PC-9 (cell line): Measurements from ENCODE around the gene XPC. TPM values are rescaled to one million over a fixed set of nuclear protein-coding genes. Genes with fewer than 3 reads are reported as not detected.

Experiments used
- BruUV-seq: library from RNA; stranded (reverse); fragments of 400-500 nt; replicated peaks from 2 replicates; lab custom pipeline; 2021; lab: Mats Ljungman, UMichigan
- CTCF ChIA-PET: fragments of 300-600 bp; sonication (Branson Sonifier 250); formaldehyde crosslinking; loops from one replicate; lab custom pipeline; 2022; ENCODE audit warnings: antibody characterized with exemption; lab: Charles Lee
- POLR2A ChIA-PET: fragments of 300-600 bp; sonication (Branson Sonifier 250); formaldehyde crosslinking; loops from one replicate; lab custom pipeline; 2022; ENCODE audit warnings: antibody characterized with exemption; ENCODE audit not compliant: unreplicated experiment; lab: Charles Lee
- DNase-seq, 2 experiments: peaks; one replicate each; pipeline versions ENCODE4 v3.0.0 to v3.0.0-alpha.2; 2015 to 2022; ENCODE audit warnings: mixed read lengths in 1 of 2
- H2AFZ ChIP-seq: fragments of 200-600 bp; sonication (generic); 2 replicates; pipeline ENCODE4 v1.8.1; 2017; ENCODE audit warnings: antibody characterized with exemption
- H3F3A ChIP-seq: fragments of 200-600 bp; sonication (generic); 2 replicates; pipeline ENCODE4 v1.8.1; 2017; ENCODE audit warnings: antibody characterized with exemption, mild to moderate bottlenecking, low read depth; ENCODE audit not compliant: insufficient read depth
- H3K27ac ChIP-seq: fragments of 200-600 bp; sonication (generic); 2 replicates; pipeline ENCODE4 v1.6.1; 2016; ENCODE audit warnings: mixed run types
- H3K27me3 ChIP-seq: fragments of 200-600 bp; sonication (generic); 2 replicates; pipeline ENCODE4 v1.6.1; 2016; ENCODE audit warnings: low read depth, mixed run types; ENCODE audit not compliant: insufficient read depth
- H3K36me3 ChIP-seq: fragments of 200-600 bp; sonication (generic); 2 replicates; pipeline ENCODE4 v1.6.1; 2016; ENCODE audit warnings: low read depth, mixed run types
- H3K4me1 ChIP-seq: fragments of 200-600 bp; sonication (generic); replicated peaks from 2 replicates; pipeline ENCODE4 v1.6.1; 2016; ENCODE audit warnings: mixed run types; ENCODE audit not compliant: insufficient read depth
- H3K4me2 ChIP-seq: fragments of 200-600 bp; sonication (generic); 2 replicates; pipeline ENCODE4 v1.6.1; 2017; ENCODE audit warnings: mixed run types
- H3K4me3 ChIP-seq: fragments of 200-600 bp; sonication (generic); 2 replicates; pipeline ENCODE4 v1.6.1; 2016; ENCODE audit warnings: mixed run types
- H3K79me2 ChIP-seq: fragments of 200-600 bp; sonication (generic); 2 replicates; pipeline ENCODE4 v1.6.1; 2017; ENCODE audit warnings: low read depth, mixed run types
- H3K9me2 ChIP-seq: fragments of 200-600 bp; sonication (generic); 2 replicates; pipeline ENCODE4 v1.8.1; 2017; ENCODE audit warnings: mild to moderate bottlenecking; ENCODE audit not compliant: insufficient read depth
- H3K9me3 ChIP-seq: fragments of 200-600 bp; sonication (generic); 2 replicates; pipeline ENCODE4 v1.8.1; 2016; ENCODE audit warnings: low read depth; ENCODE audit not compliant: insufficient read depth
- H4K20me1 ChIP-seq: fragments of 200-600 bp; sonication (generic); 2 replicates; pipeline ENCODE4 v1.8.1; 2017; ENCODE audit not compliant: insufficient read depth
- CTCF ChIP-seq: fragments of 200-600 bp; sonication (generic); conservative IDR thresholded peaks from 2 replicates; pipeline ENCODE4 v1.6.1; 2017; ENCODE audit warnings: mixed run types, antibody characterized with exemption, mild to moderate bottlenecking, moderate library complexity
- EZH2 ChIP-seq: fragments of 200-600 bp; sonication (generic); IDR thresholded peaks from 2 replicates; pipeline ENCODE4 v1.8.0; 2017; ENCODE audit warnings: antibody characterized with exemption, low read depth
- intact Hi-C: fragments of 100-400 bp; cut with micrococcal nuclease; formaldehyde crosslinking; loops from one replicate; pipeline ENCODE4 v1.10.0; 2022; ENCODE audit not compliant: unreplicated experiment
- total RNA-seq: library from RNA; stranded (reverse); gene quantifications from 2 replicates; pipeline ENCODE4 v1.2.3, GENCODE V29; 2021

Gene XPC
- total RNA-seq, 1 experiment from 2014 or later: 27.1 TPM

GRCh38 chr3:14138878-14139655 lies 39.3 kb downstream of the XPC start:
- no peaks in the 10 kb centered on the region for H4K20me1 ChIP-seq
- H2AFZ ChIP-seq: no peak overlapping the region
- H3F3A ChIP-seq: peaks cover 39% of the 10 kb centered on the region
- H3K4me3 ChIP-seq: no peak overlapping the region
- no TSS peak for BruUV-seq
- POLR2A ChIA-PET: no interaction called here
- no peak for DNase-seq
- no peak overlapping the region for H3K27ac ChIP-seq
- H3K4me2 ChIP-seq: no peak overlapping the region
- H3K36me3 ChIP-seq: peaks cover 21% of the 10 kb centered on the region
- no peaks in the 10 kb centered on the region for H3K9me2 ChIP-seq
- intact Hi-C loops: no loop called here
- H3K4me1 ChIP-seq: peaks cover 35% of the 10 kb centered on the region
- H3K79me2 ChIP-seq: no peaks in the 10 kb centered on the region
- no peaks in the 10 kb centered on the region for H3K9me3 ChIP-seq
- TF ChIP-seq CTCF: no peak
- no peak for TF ChIP-seq EZH2
- CTCF ChIA-PET: no interaction called here
- H3K27me3 ChIP-seq: no peaks in the 10 kb centered on the region

GRCh38 chr3:14138109-14138877 lies 40.1 kb downstream of the XPC start:
- Histone ChIP-seq H3K4me1 (peaks cover 27% of the 10 kb centered on the region), H3K27me3 (no peaks in the 10 kb centered on the region), H2AFZ (no peak overlapping the region), H3K4me2 (no peak overlapping the region), H3K4me3 (no peak overlapping the region), H4K20me1 (no peaks in the 10 kb centered on the region), H3K9me3 (no peaks in the 10 kb centered on the region), H3K36me3 (peaks cover 20% of the 10 kb centered on the region), H3F3A (peaks cover 31% of the 10 kb centered on the region), H3K27ac (no peak overlapping the region), H3K9me2 (no peaks in the 10 kb centered on the region), H3K79me2 (no peaks in the 10 kb centered on the region)
- POLR2A ChIA-PET: no interaction called here
- TF ChIP-seq EZH2 (no peak), CTCF (no peak)
- DNase-seq: no peak
- CTCF ChIA-PET: no interaction called here
- BruUV-seq: no TSS peak
- intact Hi-C loops: no loop called here

- no peak overlapping the region for H3K4me3 ChIP-seq
- H4K20me1 ChIP-seq: no peaks in the 10 kb centered on the region
- POLR2A ChIA-PET: interaction anchor here (1.0 kb wide), 1 partner anchor 13 kb away, joined by 5 read pairs; the partner anchor contains the start of genes CHCHD4 and TMEM43
- no peak for DNase-seq
- no peaks in the 10 kb centered on the region for H3K79me2 ChIP-seq
- H3K4me1 ChIP-seq: peaks cover 18% of the 10 kb centered on the region
- H3K27ac ChIP-seq: no peak overlapping the region
- CTCF ChIA-PET: no interaction called here
- no TSS peak for BruUV-seq
- no peaks in the 10 kb centered on the region for H3K9me2 ChIP-seq
- TF ChIP-seq EZH2 (no peak), CTCF (no peak)
- H3K27me3 ChIP-seq: no peaks in the 10 kb centered on the region
- H3K36me3 ChIP-seq: peaks cover 19% of the 10 kb centered on the region
- intact Hi-C loops: loop anchor here (2.0 kb wide), 1 partner anchor 41 kb away; the partner anchor contains the start of genes LSM3 and XPC
- H3K4me2 ChIP-seq: no peak overlapping the region
- H3F3A ChIP-seq: peaks cover 22% of the 10 kb centered on the region; the same call in 1 of the 2 replicates
- H2AFZ ChIP-seq: no peak overlapping the region
- H3K9me3 ChIP-seq: no peaks in the 10 kb centered on the region
Measured at GRCh38 chr3:14137445-14137844, 41.0 kb downstream of the XPC start.
